ENCODE results near the gene FAR2. TPM values are rescaled to one million over a fixed set of nuclear protein-coding genes. Genes with fewer than 3 reads are reported as not detected.

Gene FAR2
- total and polyA plus RNA-seq, 8 donors, result 0.43 to 2.8 (median 1.1) TPM

DNA sequence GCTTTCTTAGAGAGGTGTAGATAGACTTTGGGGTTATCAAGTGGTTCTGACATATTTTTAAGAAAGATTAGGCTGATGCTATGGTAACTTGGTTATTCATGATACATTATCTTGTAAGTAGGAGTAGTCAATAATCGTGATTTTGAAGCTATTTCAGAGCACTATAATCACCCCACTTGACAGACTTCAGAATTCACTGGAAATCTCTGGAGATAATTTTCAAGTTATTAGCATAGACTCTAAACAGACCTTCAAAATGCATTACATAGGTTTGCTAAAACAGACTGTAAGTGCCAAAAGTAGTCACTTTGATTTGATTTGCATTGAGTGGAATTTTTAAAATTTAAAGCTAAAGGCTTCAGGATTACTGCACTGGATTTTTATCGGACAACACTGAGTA, 157.6 kb downstream of the FAR2 start:
- Histone ChIP-seq H3K27me3 (no peaks in the 10 kb centered on the region), H3K4me3 (no peak overlapping the region), H3K36me3 (no peaks in the 10 kb centered on the region), H3K9me3 (no peaks in the 10 kb centered on the region), H3K27ac (no peak overlapping the region), H3K4me1 (no peaks in the 10 kb centered on the region)
- TF ChIP-seq, protein P1, sequence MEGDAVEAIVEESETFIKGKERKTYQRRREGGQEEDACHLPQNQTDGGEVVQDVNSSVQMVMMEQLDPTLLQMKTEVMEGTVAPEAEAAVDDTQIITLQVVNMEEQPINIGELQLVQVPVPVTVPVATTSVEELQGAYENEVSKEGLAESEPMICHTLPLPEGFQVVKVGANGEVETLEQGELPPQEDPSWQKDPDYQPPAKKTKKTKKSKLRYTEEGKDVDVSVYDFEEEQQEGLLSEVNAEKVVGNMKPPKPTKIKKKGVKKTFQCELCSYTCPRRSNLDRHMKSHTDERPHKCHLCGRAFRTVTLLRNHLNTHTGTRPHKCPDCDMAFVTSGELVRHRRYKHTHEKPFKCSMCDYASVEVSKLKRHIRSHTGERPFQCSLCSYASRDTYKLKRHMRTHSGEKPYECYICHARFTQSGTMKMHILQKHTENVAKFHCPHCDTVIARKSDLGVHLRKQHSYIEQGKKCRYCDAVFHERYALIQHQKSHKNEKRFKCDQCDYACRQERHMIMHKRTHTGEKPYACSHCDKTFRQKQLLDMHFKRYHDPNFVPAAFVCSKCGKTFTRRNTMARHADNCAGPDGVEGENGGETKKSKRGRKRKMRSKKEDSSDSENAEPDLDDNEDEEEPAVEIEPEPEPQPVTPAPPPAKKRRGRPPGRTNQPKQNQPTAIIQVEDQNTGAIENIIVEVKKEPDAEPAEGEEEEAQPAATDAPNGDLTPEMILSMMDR (IDR thresholded peaks at IDR 0.05), result no peak
- DNase-seq (no peak), FAIRE-seq (no peak), ATAC-seq (no peak)
- intact Hi-C loops (cut with DNase I), result no loop called here
- 46 to 65% methylated on average over 2 of the region's 2 CpGs for WGBS, 2 donors

DNA sequence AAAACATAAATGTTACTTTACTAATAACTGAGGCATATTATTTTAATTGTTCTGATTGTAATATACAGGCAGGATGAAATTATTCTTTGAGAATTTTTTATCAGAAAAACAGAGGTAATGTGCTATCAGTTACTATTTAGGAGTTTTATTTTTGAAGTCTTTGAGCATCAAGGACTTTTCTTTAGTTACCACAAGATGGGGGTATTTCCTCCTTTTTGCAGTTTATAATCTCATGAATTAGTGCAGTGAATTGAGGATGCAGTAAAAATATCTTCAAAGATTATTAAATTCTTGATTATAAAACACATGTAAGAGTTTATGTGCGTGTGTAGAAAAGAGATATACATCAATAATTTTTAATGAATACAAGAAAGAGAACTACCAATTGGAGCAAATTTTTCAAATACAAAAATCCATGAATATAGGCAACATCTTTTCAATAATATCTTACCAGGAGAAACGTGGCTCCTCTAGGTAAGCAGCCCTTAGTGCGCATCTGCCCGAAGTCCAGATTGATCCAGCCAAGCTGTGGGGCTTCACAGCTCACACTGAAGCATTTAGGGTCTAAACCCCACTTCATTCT, 160.3 kb downstream of the FAR2 start:
- ATAC-seq (no peak), DNase-seq (no peak), FAIRE-seq (peak; percentile 32)
- H3K4me3 ChIP-seq, result no peak overlapping the region
- 48 to 83% methylated on average over 4 of the region's 4 CpGs for WGBS, 2 donors
- H3K27me3 ChIP-seq, result no peaks in the 10 kb centered on the region
- no peaks in the 10 kb centered on the region for H3K9me3 ChIP-seq
- intact Hi-C loops (cut with DNase I), result no loop called here
- TF ChIP-seq, protein P1 (IDR thresholded peaks at IDR 0.05), result peak in 1 of 4 donors; percentile 17
- H3K4me1 ChIP-seq, result no peaks in the 10 kb centered on the region
- no peak overlapping the region for H3K27ac ChIP-seq
- no peaks in the 10 kb centered on the region for H3K36me3 ChIP-seq

DNA sequence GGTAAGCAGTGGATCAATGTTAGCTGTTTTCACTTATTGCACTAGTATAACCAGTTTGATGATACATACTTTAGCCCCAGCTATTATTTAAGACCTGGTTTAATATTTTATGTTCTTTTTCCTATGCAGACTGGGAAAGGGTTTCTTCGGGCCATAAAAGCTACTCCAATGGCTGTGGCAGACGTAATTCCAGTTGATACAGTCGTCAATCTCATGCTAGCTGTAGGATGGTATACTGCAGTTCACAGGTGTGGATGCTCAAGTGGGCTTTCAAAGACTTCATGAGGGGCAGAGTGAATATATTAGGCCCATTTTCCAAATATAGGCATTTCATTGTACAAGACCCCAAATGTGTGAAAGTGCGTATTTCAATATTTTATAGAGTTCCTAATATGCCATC, 161.8 kb downstream of the FAR2 start:
- H3K27ac ChIP-seq, result no peak overlapping the region
- H3K9me3 ChIP-seq, result no peaks in the 10 kb centered on the region
- TF ChIP-seq, protein P1 (IDR thresholded peaks at IDR 0.05), result no peak
- intact Hi-C loops (cut with DNase I), result no loop called here
- H3K4me3 ChIP-seq, result no peak overlapping the region
- DNase-seq (no peak), ATAC-seq (no peak), FAIRE-seq (no peak)
- 86 to 93% methylated on average over 4 of the region's 4 CpGs for WGBS, 2 donors
- H3K36me3 ChIP-seq, result no peaks in the 10 kb centered on the region
- H3K27me3 ChIP-seq, result no peaks in the 10 kb centered on the region
- no peaks in the 10 kb centered on the region for H3K4me1 ChIP-seq

DNA sequence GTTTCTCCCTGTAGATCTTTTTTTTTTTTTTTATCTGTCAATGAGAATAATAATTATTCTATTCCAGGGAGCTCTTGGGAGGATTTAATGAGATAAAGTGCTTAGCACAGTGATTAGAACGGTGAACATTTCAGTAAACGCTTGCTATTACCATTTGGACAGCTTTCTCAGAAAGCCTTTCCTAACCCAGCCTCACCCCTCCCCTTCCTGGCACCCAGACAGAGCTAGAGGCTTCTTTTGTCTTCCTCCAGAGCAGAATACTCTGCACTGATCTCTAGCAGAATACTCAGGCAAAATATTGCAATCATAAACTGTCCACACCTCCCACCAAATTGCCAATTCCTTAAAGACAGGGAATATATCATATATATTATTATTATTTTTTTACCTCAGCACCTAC, 165.3 kb downstream of the FAR2 start:
- no peak for DNase-seq
- Histone ChIP-seq H3K36me3 (no peaks in the 10 kb centered on the region), H3K4me3 (no peak overlapping the region), H3K4me1 (no peaks in the 10 kb centered on the region), H3K9me3 (no peaks in the 10 kb centered on the region), H3K27me3 (no peaks in the 10 kb centered on the region), H3K27ac (no peak overlapping the region)
- intact Hi-C loops (cut with DNase I), result no loop called here
- ATAC-seq, result no peak
- no peak for FAIRE-seq
- TF ChIP-seq, protein P1 (IDR thresholded peaks at IDR 0.05), result no peak
- WGBS, 2 donors, result 70 to 76% methylated on average over 2 of the region's 2 CpGs

DNA sequence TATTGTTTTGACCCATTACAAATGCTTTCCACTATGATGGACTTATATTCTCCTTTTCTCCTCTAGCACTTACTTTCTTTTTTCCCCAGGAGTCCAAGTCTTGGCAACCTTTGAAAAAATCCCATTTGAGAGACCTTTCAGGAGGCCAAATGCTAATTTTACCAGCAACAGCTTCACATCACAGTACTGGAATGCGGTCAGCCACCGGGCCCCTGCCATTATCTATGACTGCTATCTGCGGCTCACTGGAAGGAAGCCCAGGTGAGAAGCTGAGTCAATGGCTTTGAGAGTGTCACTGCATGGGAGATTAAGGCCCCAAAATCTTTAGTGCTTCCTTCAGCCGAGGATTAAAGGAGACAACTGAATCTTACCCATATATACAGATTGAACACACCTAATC, 167.7 kb downstream of the FAR2 start:
- no peak overlapping the region for H3K27ac ChIP-seq
- H3K9me3 ChIP-seq, result no peaks in the 10 kb centered on the region
- peak in 1 of 4 donors; percentile 44 for ATAC-seq
- no peaks in the 10 kb centered on the region for H3K4me1 ChIP-seq
- 27 to 41% methylated on average over 4 of the region's 4 CpGs for WGBS, 2 donors
- H3K36me3 ChIP-seq, result no peaks in the 10 kb centered on the region
- no peaks in the 10 kb centered on the region for H3K27me3 ChIP-seq
- intact Hi-C loops (cut with DNase I), result no loop called here
- H3K4me3 ChIP-seq, result no peak overlapping the region
- FAIRE-seq, result no peak
- TF ChIP-seq, protein P1 (IDR thresholded peaks at IDR 0.05), result no peak
- DNase-seq, result peak in 1 of 6 donors; percentile 16

Data from pancreas (tissue), 10 donors.